HAP-1 (cell line): ENCODE measurements around the gene PCDHA8.
"Not testable (repeated sequence)": the region's sequence is repeated elsewhere in the genome, so short reads cannot be mapped to it uniquely, and the experiment has no call there.

Source experiments
- DNase-seq, 2 experiments: peaks; one replicate each; pipeline ENCODE4 v3.0.0-alpha.2; 2016 to 2020; ENCODE audit warnings: low spot score in 2 of 2
- H3K27me3 ChIP-seq: fragments of 250-450 bp; sonication (Bioruptor Pico); 2 replicates; pipeline ENCODE4 v1.5.1; 2020; ENCODE audit warnings: low read depth, mild to moderate bottlenecking, moderate library complexity
- H3K36me3 ChIP-seq: fragments of 250-450 bp; sonication (Bioruptor Pico); replicated peaks from 2 replicates; pipeline ENCODE4 v1.5.1; 2020; ENCODE audit warnings: mild to moderate bottlenecking
- H3K4me1 ChIP-seq: fragments of 250-450 bp; sonication (Bioruptor Pico); 2 replicates; pipeline ENCODE4 v1.5.1; 2020; ENCODE audit warnings: mild to moderate bottlenecking
- H3K4me3 ChIP-seq: fragments of 250-450 bp; sonication (Bioruptor Pico); 2 replicates; pipeline ENCODE4 v1.5.1; 2020; ENCODE audit warnings: mild to moderate bottlenecking, moderate library complexity
- H3K9me3 ChIP-seq: fragments of 250-450 bp; sonication (Bioruptor Pico); 2 replicates; pipeline ENCODE4 v1.5.1; 2020; ENCODE audit warnings: mild to moderate bottlenecking, moderate library complexity
- in situ Hi-C: fragments of 300-500 bp; cut with MboI; formaldehyde crosslinking; loops from 3 replicates; pipeline ENCODE4 v1.14.3; 2020; ENCODE audit warnings: low sequenced_read_pairs, inconsistent platforms, mixed read lengths

PCDHA8 gene

GRCh38 chr5:140876541-140877261 lies 35.7 kb downstream of the PCDHA8 start:
- in situ Hi-C loops, H3K36me3 ChIP-seq, H3K4me3 ChIP-seq, H3K4me1 ChIP-seq, H3K9me3 ChIP-seq, DNase-seq: not testable (repeated sequence)
- H3K27me3 ChIP-seq, result peaks cover 10% of the 10 kb centered on the region

- DNase-seq, result no peak
- no peaks in the 10 kb centered on the region for H3K9me3 ChIP-seq
- peaks cover 10% of the 10 kb centered on the region for H3K27me3 ChIP-seq
- no peaks in the 10 kb centered on the region for H3K4me1 ChIP-seq
- H3K36me3 ChIP-seq, result no peaks in the 10 kb centered on the region
- in situ Hi-C loops, result no loop called here
- H3K4me3 ChIP-seq, result no peak overlapping the region
Observed at GRCh38 chr5:140877262-140877581, 36.2 kb downstream of the PCDHA8 start.

- no peaks in the 10 kb centered on the region for H3K9me3 ChIP-seq
- no peak for DNase-seq
- in situ Hi-C loops, result loop anchor here (5.0 kb wide), 1 partner anchor 160 kb away; no protein-coding TSS in a partner anchor
- H3K4me1 ChIP-seq, result no peaks in the 10 kb centered on the region
- H3K4me3 ChIP-seq, result no peak within 1 kb of the TSS
- H3K36me3 ChIP-seq, result no peaks in the 10 kb centered on the region
- H3K27me3 ChIP-seq, result peaks cover 12% of the 10 kb centered on the region
Observed at GRCh38 chr5:140881889-140882590, 41.1 kb downstream of the PCDHA8 start, which contains the start of gene PCDHA13. Gene PCDHA13, plus strand, starts transcription at chr5:140882124. Its CDS starts 145 bp downstream, at chr5:140882269.

GRCh38 chr5:140882591-140882899 lies 41.6 kb downstream of the PCDHA8 start:
- H3K36me3 ChIP-seq, result no peaks in the 10 kb centered on the region
- no peak overlapping the region for H3K4me3 ChIP-seq
- DNase-seq, result peak; percentile 25 to 71

GRCh38 chr5:140883373-140883772 lies 42.4 kb downstream of the PCDHA8 start:
- Histone ChIP-seq H3K9me3 (no peaks in the 10 kb centered on the region), H3K4me1 (no peaks in the 10 kb centered on the region), H3K27me3 (peaks cover 12% of the 10 kb centered on the region), H3K36me3 (no peaks in the 10 kb centered on the region), H3K4me3 (no peak overlapping the region)
- DNase-seq, result no peak
- in situ Hi-C loops, result loop anchor here (5.0 kb wide), 1 partner anchor 159 kb away; no protein-coding TSS in a partner anchor

More at GRCh38 chr5:140882591-140882899, 41.6 kb downstream of the PCDHA8 start:
- H3K4me1 ChIP-seq, result no peaks in the 10 kb centered on the region
- H3K9me3 ChIP-seq, result no peaks in the 10 kb centered on the region
- H3K27me3 ChIP-seq, result peaks cover 12% of the 10 kb centered on the region
- in situ Hi-C loops, result loop anchor here (5.0 kb wide), 1 partner anchor 160 kb away; no protein-coding TSS in a partner anchor

- no peak for DNase-seq
- in situ Hi-C loops, result loop anchor here (5.0 kb wide), 1 partner anchor 158 kb away; no protein-coding TSS in a partner anchor
- Histone ChIP-seq H3K36me3 (no peaks in the 10 kb centered on the region), H3K9me3 (no peaks in the 10 kb centered on the region), H3K27me3 (peaks cover 11% of the 10 kb centered on the region), H3K4me3 (no peak overlapping the region), H3K4me1 (no peaks in the 10 kb centered on the region)
Observed at GRCh38 chr5:140883927-140884697, 43.1 kb downstream of the PCDHA8 start.
